NCI-H748 (cell line): ENCODE data around the gene TNFSF11.

Source experiments
- DNase-seq: peaks from one replicate; lab custom pipeline; 2025; ENCODE audit not compliant: unreplicated experiment; lab: John Stamatoyannopoulos, UW

Gene TNFSF11

DNA sequence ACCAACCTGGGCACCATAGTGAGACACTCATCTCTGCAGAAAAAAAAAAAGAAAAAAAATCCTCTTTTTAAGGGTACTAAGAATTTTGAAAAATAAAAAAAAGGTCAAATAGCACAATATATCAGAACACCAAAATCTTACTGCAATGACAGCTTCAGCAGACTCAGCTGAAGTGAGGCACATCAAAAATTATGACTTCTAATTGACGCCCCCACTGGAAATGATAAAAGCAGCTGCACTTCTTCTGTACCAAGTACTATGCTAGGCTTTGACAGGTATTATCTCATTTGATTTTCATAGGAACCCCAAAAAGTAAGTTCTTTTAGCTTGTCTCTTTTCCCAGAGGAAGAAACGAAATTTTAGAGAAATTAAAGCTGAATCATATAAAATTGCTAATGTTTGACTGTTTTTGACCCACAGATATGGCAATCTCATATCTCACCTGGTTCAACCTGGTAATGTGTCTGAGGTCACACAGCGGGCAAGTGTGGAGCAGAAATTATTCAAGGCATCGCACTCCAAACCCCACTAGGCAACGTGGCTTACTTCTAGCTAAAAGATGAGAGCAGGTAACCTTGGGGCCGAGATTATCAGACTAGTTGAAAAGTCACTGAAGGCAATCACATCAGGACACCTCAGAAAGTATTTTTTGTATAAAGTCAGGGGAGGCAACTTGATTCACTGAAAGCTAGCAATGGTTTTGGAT lies 78.1 kb downstream of the TNFSF11 start:
- DNase-seq = no peak

- no peak for DNase-seq
These were observed 78.9 kb downstream of the TNFSF11 start for GRCh38 chr13:42652642-42653415.

- DNase-seq = peak; percentile 5
These were observed 79.7 kb downstream of the TNFSF11 start for GRCh38 chr13:42653679-42654078.

GRCh38 chr13:42654212-42654611 lies 80.3 kb downstream of the TNFSF11 start:
- no peak for DNase-seq

DNA sequence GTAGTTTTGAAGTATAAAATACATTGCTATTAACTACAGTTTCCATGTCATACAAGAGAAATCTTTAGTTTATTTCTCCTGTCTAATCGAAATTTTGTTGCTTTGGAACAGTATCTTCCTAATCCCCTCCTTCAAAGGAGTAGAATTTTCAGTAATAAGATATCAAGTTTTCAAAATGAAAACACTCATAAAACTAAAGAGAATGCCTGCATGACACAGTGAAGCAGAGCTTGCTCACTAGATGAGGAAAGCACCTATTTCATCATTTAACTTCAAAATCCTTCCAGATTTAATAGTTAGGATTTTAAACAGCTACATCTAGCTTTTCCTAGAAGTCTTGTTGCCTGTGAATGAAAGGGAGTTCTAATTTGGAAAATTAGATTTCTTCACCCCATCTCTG lies 80.8 kb downstream of the TNFSF11 start:
- no peak for DNase-seq

- DNase-seq = peak; percentile 10
These were observed 82.2 kb downstream of the TNFSF11 start for GRCh38 chr13:42656161-42656560.

DNA sequence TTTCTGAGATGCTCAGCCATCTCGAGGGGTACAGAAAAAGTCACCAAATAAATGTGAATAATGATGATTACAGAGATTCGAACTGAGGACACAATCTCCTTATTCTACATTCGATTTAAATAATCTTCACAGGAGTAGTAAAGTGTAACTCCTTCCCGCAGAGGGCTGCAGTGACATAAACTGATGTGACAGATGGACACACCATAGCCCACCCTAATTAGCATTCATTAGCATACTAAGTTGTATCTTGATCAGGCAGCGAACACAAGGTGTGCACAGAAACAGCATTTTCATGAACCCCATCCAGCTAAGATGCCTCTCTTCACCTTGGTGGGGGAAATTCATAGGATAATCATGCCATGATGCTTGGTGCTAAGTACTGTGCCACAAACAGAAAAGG lies 83.0 kb downstream of the TNFSF11 start:
- peak; percentile 49 for DNase-seq
